Trophoblast cell (in vitro differentiated cells and primary cell): ENCODE data around the gene ADK.
A peak's percentile ranks its signal among the peaks of the same experiment; 100 is the strongest.

ENCODE experiments used
- DNase-seq, 2 donors: peaks; one replicate each; pipeline ENCODE4 v3.0.0-alpha.2; 2016
- H2AFZ ChIP-seq: 2 replicates; pipeline ENCODE4 v1.6.1; 2013; ENCODE audit warnings: low read length, moderate library complexity, mild to moderate bottlenecking; ENCODE audit not compliant: insufficient read depth, poor library complexity
- H2AK5ac ChIP-seq: 2 replicates; pipeline ENCODE4 v1.6.1; 2013; ENCODE audit warnings: mild to moderate bottlenecking, low read length
- H2BK120ac ChIP-seq: 2 replicates; pipeline ENCODE4 v1.6.1; 2013; ENCODE audit warnings: low read length, mild to moderate bottlenecking, moderate library complexity; ENCODE audit not compliant: insufficient read depth, poor library complexity
- H2BK12ac ChIP-seq: 2 replicates; pipeline ENCODE4 v1.6.1; 2013; ENCODE audit warnings: mild to moderate bottlenecking, low read length, moderate library complexity
- H2BK5ac ChIP-seq: 2 replicates; pipeline ENCODE4 v1.6.1; 2013; ENCODE audit warnings: low read length, low read depth, moderate library complexity, mild to moderate bottlenecking; ENCODE audit not compliant: poor library complexity
- H3K14ac ChIP-seq: 2 replicates; pipeline ENCODE4 v1.6.1; 2013; ENCODE audit warnings: mild to moderate bottlenecking, low read length
- H3K18ac ChIP-seq: 2 replicates; pipeline ENCODE4 v1.6.1; 2013; ENCODE audit warnings: mild to moderate bottlenecking, low read length
- H3K23ac ChIP-seq: 2 replicates; pipeline ENCODE4 v1.6.1; 2013; ENCODE audit warnings: low read length
- H3K27ac ChIP-seq: 2 replicates; pipeline ENCODE4 v1.5.1; 2013; ENCODE audit warnings: low read depth, mild to moderate bottlenecking, inconsistent platforms, low read length, moderate library complexity
- H3K27me3 ChIP-seq: 2 replicates; pipeline ENCODE4 v1.6.1; 2013; ENCODE audit warnings: inconsistent platforms, mild to moderate bottlenecking, low read length, moderate library complexity; ENCODE audit not compliant: insufficient read depth
- H3K36me3 ChIP-seq, 2 experiments: 1 replicate in 1 of 2; 2 replicates in 1 of 2; pipeline ENCODE4 v1.6.1; 2013; ENCODE audit warnings: low read length in 2 of 2, mild to moderate bottlenecking in 2 of 2, moderate library complexity in 1 of 2; ENCODE audit not compliant: insufficient read depth in 2 of 2, control insufficient read depth in 1 of 2
- H3K4ac ChIP-seq: 2 replicates; pipeline ENCODE4 v1.6.1; 2013; ENCODE audit warnings: low read depth, mild to moderate bottlenecking, low read length, moderate library complexity
- H3K4me1 ChIP-seq, 2 experiments: 1 replicate in 1 of 2; 2 replicates in 1 of 2; pipeline ENCODE4 v1.6.1; 2013; ENCODE audit warnings: low read length in 2 of 2, mild to moderate bottlenecking in 2 of 2, moderate library complexity in 1 of 2; ENCODE audit not compliant: insufficient read depth in 2 of 2, control insufficient read depth in 1 of 2
- H3K4me2 ChIP-seq: 2 replicates; pipeline ENCODE4 v1.6.1; 2013; ENCODE audit warnings: inconsistent platforms, mild to moderate bottlenecking, low read length, moderate library complexity
- H3K4me3 ChIP-seq: 2 replicates; pipeline ENCODE4 v1.5.1; 2013; ENCODE audit warnings: mild to moderate bottlenecking, low read depth, low read length, inconsistent platforms
- H3K79me1 ChIP-seq: one replicate; pipeline ENCODE4 v1.6.1; 2013; ENCODE audit warnings: low read length
- H3K79me2 ChIP-seq: 2 replicates; pipeline ENCODE4 v1.6.1; 2013; ENCODE audit warnings: low read length, mild to moderate bottlenecking; ENCODE audit not compliant: control insufficient read depth, insufficient read depth, poor library complexity
- H3K9ac ChIP-seq: 2 replicates; pipeline ENCODE4 v1.6.1; 2013; ENCODE audit warnings: mild to moderate bottlenecking, low read length
- H3K9me3 ChIP-seq: 2 replicates; pipeline ENCODE4 v1.6.1; 2013; ENCODE audit warnings: low read depth, mild to moderate bottlenecking, control low read depth, inconsistent platforms, low read length; ENCODE audit not compliant: insufficient read depth
- H4K12ac ChIP-seq: 2 replicates; pipeline ENCODE4 v1.6.1; 2013; ENCODE audit warnings: low read depth, mild to moderate bottlenecking, low read length, moderate library complexity
- H4K8ac ChIP-seq: 2 replicates; pipeline ENCODE4 v1.6.1; 2013; ENCODE audit warnings: low read depth, mild to moderate bottlenecking, low read length, moderate library complexity
- H4K91ac ChIP-seq: one replicate; pipeline ENCODE4 v1.6.1; 2013; ENCODE audit warnings: low read depth, mild to moderate bottlenecking, low read length, moderate library complexity
- WGBS: extraction: QIAGEN DNeasy Blood & Tissue Kit; methylation state at CpG from one replicate; pipeline ENCODE4 v1.1.7; 2013; ENCODE audit warnings: missing lambda C conversion rate; ENCODE audit not compliant: insufficient read length, insufficient coverage; ENCODE audit errors: extremely low coverage; 5-methylcytosine and 5-hydroxymethylcytosine counted together

The ADK gene

GRCh38 chr10:74199315-74199714 lies 48.3 kb downstream of the ADK start:
- no peak overlapping the region for H2BK5ac ChIP-seq
- no peak overlapping the region for H2AK5ac ChIP-seq
- H3K4me2 ChIP-seq, result no peak overlapping the region
- H2BK12ac ChIP-seq, result no peak overlapping the region
- no peaks in the 10 kb centered on the region for H3K79me2 ChIP-seq
- no peak overlapping the region for H3K9ac ChIP-seq
- no peak overlapping the region for H4K91ac ChIP-seq
- no peak overlapping the region for H3K14ac ChIP-seq
- H3K23ac ChIP-seq, result no peak overlapping the region
- no peaks in the 10 kb centered on the region for H3K9me3 ChIP-seq
- no peak overlapping the region for H3K4me3 ChIP-seq
- WGBS, result no CpG with 5 or more reads among the region's 4 CpGs
- peaks cover 0 to 2% of the 10 kb centered on the region in 2 experiments for H3K4me1 ChIP-seq
- no peak overlapping the region for H3K27ac ChIP-seq
- no peak overlapping the region for H4K12ac ChIP-seq
- H2BK120ac ChIP-seq, result no peak overlapping the region
- H3K79me1 ChIP-seq, result no peaks in the 10 kb centered on the region
- no peaks in the 10 kb centered on the region for H3K27me3 ChIP-seq
- no peak overlapping the region for H3K18ac ChIP-seq
- no peak for DNase-seq
- H3K4ac ChIP-seq, result peak overlapping the region; percentile 36
- H3K36me3 ChIP-seq, result peaks cover 0 to 2% of the 10 kb centered on the region in 2 experiments
- H4K8ac ChIP-seq, result no peak overlapping the region
- H2AFZ ChIP-seq, result no peak overlapping the region

DNA sequence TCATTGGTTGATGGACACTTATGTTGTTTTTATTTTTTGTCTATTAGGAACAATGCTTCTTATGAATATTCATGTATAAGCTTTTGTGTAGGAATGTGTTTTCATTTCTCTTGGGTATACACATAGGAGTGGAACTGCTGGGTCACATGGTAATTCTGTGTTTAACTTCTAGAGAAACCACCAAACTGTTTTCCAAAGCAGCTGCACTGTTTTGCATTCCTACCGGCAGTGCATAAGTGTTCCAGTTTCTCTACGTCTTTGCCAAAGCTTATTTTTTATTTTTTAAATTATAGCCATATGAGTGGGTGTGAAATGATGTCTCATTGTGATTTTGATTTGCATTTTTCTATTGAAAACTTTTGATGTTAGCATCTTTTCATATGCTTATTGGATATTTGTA lies 51.3 kb downstream of the ADK start:
- Histone ChIP-seq H2BK12ac (no peak overlapping the region), H3K23ac (no peak overlapping the region), H3K4me1 (no peaks in the 10 kb centered on the region), H2BK5ac (no peak overlapping the region), H3K4me2 (no peak overlapping the region), H4K91ac (no peak overlapping the region), H2AK5ac (no peak overlapping the region), H3K4ac (no peak overlapping the region), H4K12ac (no peak overlapping the region), H4K8ac (no peak overlapping the region), H3K36me3 (peaks cover 0 to 3% of the 10 kb centered on the region in 2 experiments), H3K27ac (no peak overlapping the region), H3K79me2 (no peaks in the 10 kb centered on the region), H3K14ac (no peak overlapping the region), H3K79me1 (no peaks in the 10 kb centered on the region), H3K27me3 (no peaks in the 10 kb centered on the region), H3K9me3 (no peaks in the 10 kb centered on the region), H2AFZ (no peak overlapping the region), H3K9ac (no peak overlapping the region), H2BK120ac (no peak overlapping the region), H3K18ac (no peak overlapping the region), H3K4me3 (no peak overlapping the region)
- DNase-seq, result no peak
- WGBS, result no CpG with 5 or more reads among the region's 2 CpGs

DNA sequence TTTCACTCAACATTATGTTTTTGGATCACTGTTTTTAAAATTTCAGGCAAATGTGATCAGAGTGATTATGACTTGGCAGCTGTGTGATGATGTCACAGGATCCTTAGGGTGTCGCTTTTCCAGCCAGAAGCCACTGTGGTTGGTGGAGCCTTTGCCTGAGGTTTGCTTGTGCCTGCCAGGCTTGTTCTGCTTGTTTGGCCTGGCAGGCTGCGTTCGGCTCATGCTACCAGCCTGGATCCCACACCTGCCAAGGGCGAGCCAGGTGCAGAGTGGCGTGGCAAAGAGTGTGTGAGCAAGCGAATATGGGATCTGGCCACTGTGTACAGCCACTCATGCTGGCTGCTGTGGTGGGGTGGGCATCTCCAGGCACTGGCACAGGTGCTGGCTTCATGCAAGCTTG lies 55.7 kb downstream of the ADK start:
- no peak for DNase-seq

DNA sequence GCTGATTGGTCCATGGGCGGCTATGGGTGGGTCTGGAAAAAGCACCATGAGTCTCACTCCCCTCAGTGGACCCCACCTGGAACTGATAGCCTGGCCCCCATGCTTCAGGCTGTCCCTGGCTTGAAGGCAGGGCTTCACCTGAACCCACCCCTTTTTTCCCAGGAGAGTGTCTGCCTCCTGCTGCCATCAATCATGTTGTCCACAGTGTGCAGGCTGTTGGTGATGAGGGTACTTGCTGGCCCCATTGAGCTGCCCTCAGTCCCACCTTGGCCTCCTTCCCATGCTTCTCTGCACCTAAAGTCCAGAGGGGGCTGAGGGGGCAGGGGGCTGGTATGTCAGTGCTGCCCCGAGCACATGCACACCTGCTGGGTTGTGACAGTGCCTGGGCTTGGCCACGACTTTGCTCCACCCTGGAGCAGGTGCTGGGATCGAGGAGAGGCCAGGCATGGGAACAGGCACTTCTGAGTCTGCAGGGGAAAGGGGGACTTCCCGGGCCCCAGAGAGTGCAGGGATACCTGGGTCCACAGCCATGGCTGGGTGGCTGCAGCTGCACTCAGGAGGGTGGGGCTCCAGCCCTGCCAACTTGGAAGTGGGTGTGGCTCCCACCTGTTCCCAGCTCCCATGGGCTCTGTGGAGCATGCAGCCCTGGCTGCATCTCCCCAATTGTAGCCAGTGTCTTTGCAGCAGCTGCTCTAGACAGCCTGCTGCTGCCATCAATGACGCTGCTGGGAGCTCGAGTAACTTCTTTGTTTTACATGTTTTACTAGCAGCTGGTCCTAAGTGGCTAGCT lies 56.9 kb downstream of the ADK start:
- Histone ChIP-seq H3K9me3 (no peaks in the 10 kb centered on the region), H3K79me2 (no peaks in the 10 kb centered on the region), H3K4me2 (no peak overlapping the region), H4K91ac (no peak overlapping the region), H2AK5ac (no peak overlapping the region), H3K36me3 (peaks cover 0 to 3% of the 10 kb centered on the region in 2 experiments), H3K79me1 (no peaks in the 10 kb centered on the region), H3K27ac (no peak overlapping the region), H2BK120ac (no peak overlapping the region), H4K8ac (no peak overlapping the region), H2BK5ac (no peak overlapping the region), H3K18ac (no peak overlapping the region), H4K12ac (no peak overlapping the region), H2AFZ (no peak overlapping the region), H3K4me3 (no peak overlapping the region), H3K14ac (no peak overlapping the region), H3K23ac (no peak overlapping the region), H2BK12ac (no peak overlapping the region), H3K4me1 (no peaks in the 10 kb centered on the region), H3K9ac (no peak overlapping the region), H3K27me3 (no peaks in the 10 kb centered on the region), H3K4ac (no peak overlapping the region)
- no CpG with 5 or more reads among the region's 7 CpGs for WGBS
- DNase-seq, result no peak

More for the DNA sequence above, 55.7 kb downstream of the ADK start:
- Histone ChIP-seq H4K91ac (no peak overlapping the region), H3K4me1 (no peaks in the 10 kb centered on the region), H2BK12ac (no peak overlapping the region), H3K14ac (no peak overlapping the region), H3K4ac (no peak overlapping the region), H3K79me2 (no peaks in the 10 kb centered on the region), H3K23ac (no peak overlapping the region), H3K4me3 (no peak overlapping the region), H3K27ac (no peak overlapping the region), H2BK5ac (no peak overlapping the region), H3K27me3 (no peaks in the 10 kb centered on the region), H3K79me1 (no peaks in the 10 kb centered on the region), H2BK120ac (no peak overlapping the region), H2AK5ac (no peak overlapping the region), H3K9me3 (no peaks in the 10 kb centered on the region), H4K12ac (no peak overlapping the region), H4K8ac (no peak overlapping the region), H3K18ac (no peak overlapping the region), H3K4me2 (no peak overlapping the region), H2AFZ (no peak overlapping the region), H3K9ac (no peak overlapping the region), H3K36me3 (peaks cover 0 to 3% of the 10 kb centered on the region in 2 experiments)
- WGBS, result no CpG with 5 or more reads among the region's 6 CpGs
